ENCODE data around the gene POU2F1. TPM values are rescaled to one million over a fixed set of nuclear protein-coding genes. Genes with fewer than 3 reads are reported as not detected.

The POU2F1 gene
- total and polyA plus RNA-seq, 2 experiments from 2014 or later, result 38.8 to 66.1 TPM

DNA sequence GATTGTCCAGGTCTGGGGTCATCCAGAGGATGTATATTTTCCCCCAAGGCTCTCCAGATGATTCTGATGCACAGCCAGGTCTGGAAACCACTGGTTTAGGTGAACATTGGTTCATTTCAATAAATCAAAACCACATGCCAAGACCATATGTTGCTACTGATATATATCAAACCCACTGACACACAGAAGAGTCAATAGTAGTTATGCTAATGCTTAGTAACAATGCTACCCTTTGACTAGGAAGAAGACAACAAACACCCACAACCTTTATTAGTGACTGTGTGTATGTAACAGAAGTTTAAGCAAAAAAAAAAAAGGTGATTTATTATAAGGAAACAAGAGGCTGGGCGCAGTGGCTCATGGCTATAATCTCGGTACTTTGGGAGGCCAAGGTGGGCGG, 35.6 kb upstream of the POU2F1 start:
- no peaks in the 10 kb centered on the region for H3K9me3 Mint-ChIP-seq
- H3K4me3 ChIP-seq, result no peak overlapping the region
- no peak overlapping the region for H2AFZ ChIP-seq
- H3K4me2 ChIP-seq, result no peak overlapping the region
- no peaks in the 10 kb centered on the region for H3K36me3 Mint-ChIP-seq (ENCODE audit: low read depth)
- no peak overlapping the region for H3K27ac ChIP-seq (ENCODE audit: low read depth)
- H4K20me1 ChIP-seq (replicated peaks; ENCODE audit: insufficient read depth), result no peaks in the 10 kb centered on the region
- H3K79me2 ChIP-seq (replicated peaks; ENCODE audit: insufficient read depth), result no peaks in the 10 kb centered on the region
- no peak overlapping the region for H3K27ac Mint-ChIP-seq
- peaks cover 3% of the 10 kb centered on the region for H3K9me2 ChIP-seq (ENCODE audit: insufficient read depth)
- H3K4me3 Mint-ChIP-seq, result no peak overlapping the region
- no peak for TF ChIP-seq ZNF331 (CRISPR knock-in tag; IDR thresholded peaks at IDR 0.05; ENCODE audit: low read depth)
- TF ChIP-seq ZNF114 (CRISPR knock-in tag; IDR thresholded peaks at IDR 0.05), result no peak
- no peak for TF ChIP-seq CREB1 (CRISPR knock-in tag; IDR thresholded peaks at IDR 0.05; ENCODE audit: low read depth)
- no peak for TF ChIP-seq STAT1 (IDR thresholded peaks at IDR 0.05; ENCODE audit: unreplicated experiment)
- no peak for TF ChIP-seq CTCF (conservative IDR thresholded peaks at IDR 0.05; ENCODE audit: low read depth in 2 of 2)
- TF ChIP-seq POLR2AphosphoS5 (IDR thresholded peaks at IDR 0.05; ENCODE audit: low read depth), result no peak
- H3K36me3 ChIP-seq (ENCODE audit: insufficient read depth), result no peaks in the 10 kb centered on the region
- H3K4me1 Mint-ChIP-seq, result no peaks in the 10 kb centered on the region
- ATAC-seq (no peak), DNase-seq (ENCODE audit: low spot score) (no peak)
- no peaks in the 10 kb centered on the region for H3F3A ChIP-seq (replicated peaks; ENCODE audit: low read depth)
- no peaks in the 10 kb centered on the region for H3K27me3 Mint-ChIP-seq (ENCODE audit: insufficient read depth, low read depth, poor library complexity)
- H3K27me3 ChIP-seq (ENCODE audit: insufficient read depth), result no peaks in the 10 kb centered on the region
- H3K4me1 ChIP-seq (ENCODE audit: insufficient read depth), result no peaks in the 10 kb centered on the region

- Histone ChIP-seq H3K4me1 (ENCODE audit: insufficient read depth) (no peaks in the 10 kb centered on the region), H2AFZ (no peak overlapping the region), H3K36me3 (ENCODE audit: insufficient read depth) (no peaks in the 10 kb centered on the region), H3F3A (replicated peaks; ENCODE audit: low read depth) (no peaks in the 10 kb centered on the region), H3K27ac (ENCODE audit: low read depth) (no peak overlapping the region), H3K27me3 (ENCODE audit: insufficient read depth) (no peaks in the 10 kb centered on the region), H3K79me2 (replicated peaks; ENCODE audit: insufficient read depth) (no peaks in the 10 kb centered on the region), H3K4me2 (no peak overlapping the region), H3K9me2 (ENCODE audit: insufficient read depth) (peaks cover 3% of the 10 kb centered on the region), H4K20me1 (replicated peaks; ENCODE audit: insufficient read depth) (no peaks in the 10 kb centered on the region), H3K4me3 (no peak overlapping the region)
- no peak for ATAC-seq
- Mint-ChIP-seq H3K27me3 (ENCODE audit: insufficient read depth, low read depth, poor library complexity) (no peaks in the 10 kb centered on the region), H3K9me3 (no peaks in the 10 kb centered on the region), H3K27ac (no peak overlapping the region), H3K4me3 (no peak overlapping the region), H3K4me1 (no peaks in the 10 kb centered on the region), H3K36me3 (ENCODE audit: low read depth) (no peaks in the 10 kb centered on the region)
- DNase-seq (ENCODE audit: low spot score), result no peak
- TF ChIP-seq ETS1 (IDR thresholded peaks at IDR 0.05), result no peak
- no peak for TF ChIP-seq ZNF331 (CRISPR knock-in tag; IDR thresholded peaks at IDR 0.05; ENCODE audit: low read depth)
- no peak for TF ChIP-seq JUNB (IDR thresholded peaks at IDR 0.05; ENCODE audit: unreplicated experiment)
- TF ChIP-seq ZNF114 (CRISPR knock-in tag; IDR thresholded peaks at IDR 0.05), result no peak
Measured at GRCh38 chr1:167185974-167186657, 34.6 kb upstream of the POU2F1 start.
